Measurements from ENCODE around the gene CLP1. TPM values are rescaled to one million over a fixed set of nuclear protein-coding genes. Genes with fewer than 3 reads are reported as not detected.

CLP1 gene
- total RNA-seq = 15.3 and 20.4 TPM in 2 replicates

GRCh38 chr11:57657194-57658022 lies at the start of gene CLP1:
Gene CLP1 (plus strand): TSS chr11:57657762. CDS start chr11:57659477, 1,715 bp downstream.

GRCh38 chr11:57649826-57650738 lies 7.5 kb upstream of the CLP1 start, which contains the start of gene YPEL4:
Gene YPEL4 (minus strand): TSS chr11:57649912. CDS start chr11:57647107, 2,805 bp downstream.

GRCh38 chr11:57667736-57668433 lies 10.3 kb downstream of the CLP1 start, which contains the start of gene ZDHHC5:
Gene ZDHHC5 (plus strand): TSS chr11:57668114. CDS start chr11:57673091, 4,977 bp downstream.

Other genes with a start within 250 kb of the CLP1 start
- 54.6 and 115 TPM in 2 replicates for gene SLC43A3, start 230.6 kb upstream of the CLP1 start, total RNA-seq
- gene RTN4RL2, start 197.2 kb upstream of the CLP1 start, total RNA-seq = 0.91 and 4.5 TPM in 2 replicates
- gene SLC43A1, start 142.1 kb upstream of the CLP1 start, total RNA-seq = 17.3 and 21.9 TPM in 2 replicates
- 14.7 and 44.3 TPM in 2 replicates for gene TIMM10, start 127.0 kb upstream of the CLP1 start, total RNA-seq
- gene SMTNL1, start 120.2 kb upstream of the CLP1 start, total RNA-seq = not detected in 2 replicates
- 41.2 and 79.9 TPM in 2 replicates for gene UBE2L6, start 90.1 kb upstream of the CLP1 start, total RNA-seq
- 106 and 234 TPM in 2 replicates for gene SERPING1, start 60.1 kb upstream of the CLP1 start, total RNA-seq
- 0.13 and 9.7 TPM in 2 replicates for gene YPEL4, start 7.8 kb upstream of the CLP1 start, total RNA-seq
- 37.4 and 41.5 TPM in 2 replicates for gene ZDHHC5, start 10.4 kb downstream of the CLP1 start, total RNA-seq
- 24.6 and 26.7 TPM in 2 replicates for gene MED19, start 54.5 kb downstream of the CLP1 start, total RNA-seq
- 46.2 and 63.4 TPM in 2 replicates for gene TMX2, start 54.8 kb downstream of the CLP1 start, total RNA-seq
- 127 and 191 TPM in 2 replicates for gene SELENOH, start 83.7 kb downstream of the CLP1 start, total RNA-seq
- not detected in 2 replicates for gene BTBD18, start 94.1 kb downstream of the CLP1 start, total RNA-seq
- gene CTNND1, start 104.0 kb downstream of the CLP1 start, total RNA-seq = 79.8 and 80.6 TPM in 2 replicates